Stimulated activated CD8-positive, alpha-beta memory T cell treated with anti-CD3 and anti-CD28 coated beads, Interleukin-7, amount 100 ng/mL, for 1 hour (primary cell): ENCODE data around the gene DDB1.

Experiments
- DNase-seq, 2 donors: peaks; one replicate each; pipeline ENCODE4 v3.0.0-alpha.2; 2020; ENCODE audit warnings: low read depth in 2 of 2

The DDB1 gene

DNA sequence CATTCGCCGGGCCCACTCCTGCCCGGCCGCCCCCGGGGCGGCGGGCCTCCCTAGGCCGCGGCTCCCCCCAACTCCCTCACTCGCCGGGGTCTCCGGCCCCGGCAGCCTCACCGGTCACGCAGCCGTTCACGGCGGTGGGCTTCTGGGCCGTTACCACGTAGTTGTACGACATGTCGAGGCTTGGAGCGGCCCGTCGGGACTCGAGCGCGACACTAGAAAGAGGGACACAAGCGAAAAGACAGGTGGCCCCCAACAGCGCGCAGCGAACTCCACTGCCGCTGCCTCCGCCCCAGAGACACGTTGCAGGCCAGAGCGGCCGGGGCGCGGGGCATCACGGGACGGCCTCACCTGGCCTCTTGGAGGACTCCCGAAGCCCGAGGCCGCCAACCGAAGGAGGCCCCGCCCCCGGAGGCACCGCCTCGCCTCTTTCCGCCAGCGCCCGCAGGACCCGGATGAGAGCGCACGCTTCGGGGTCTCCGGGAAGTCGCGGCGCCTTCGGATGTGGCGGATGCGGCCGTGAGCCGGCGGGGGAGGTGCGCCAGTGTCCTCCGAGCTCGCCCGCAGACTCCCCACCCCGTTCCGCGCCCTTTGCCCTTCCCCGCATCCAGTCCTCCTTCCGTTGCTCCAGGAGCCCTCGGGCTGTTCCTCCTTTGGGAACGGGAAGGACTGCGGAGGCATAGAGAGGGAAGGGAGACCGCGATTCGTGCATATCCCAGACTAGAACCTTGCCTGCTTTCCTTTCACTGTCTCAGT, at the start of gene DDB1, which contains the start of gene TKFC:
DDB1 (minus strand) TSS at position 309 of the 753 bp plus-strand sequence; CDS start at position 172, 137 bp downstream.
TKFC (plus strand) TSS at position 432 of the 753 bp plus-strand sequence. CDS start 1,501 bp downstream, outside the sequence.
- peak; percentile 93 to 95 for DNase-seq

GRCh38 chr11:61380884-61381283, 48.0 kb upstream of the DDB1 start:
- no peak for DNase-seq

GRCh38 chr11:61378713-61379313, 45.9 kb upstream of the DDB1 start:
- no peak for DNase-seq

- DNase-seq = no peak
Measured at GRCh38 chr11:61377461-61378160, 44.7 kb upstream of the DDB1 start.

DNA sequence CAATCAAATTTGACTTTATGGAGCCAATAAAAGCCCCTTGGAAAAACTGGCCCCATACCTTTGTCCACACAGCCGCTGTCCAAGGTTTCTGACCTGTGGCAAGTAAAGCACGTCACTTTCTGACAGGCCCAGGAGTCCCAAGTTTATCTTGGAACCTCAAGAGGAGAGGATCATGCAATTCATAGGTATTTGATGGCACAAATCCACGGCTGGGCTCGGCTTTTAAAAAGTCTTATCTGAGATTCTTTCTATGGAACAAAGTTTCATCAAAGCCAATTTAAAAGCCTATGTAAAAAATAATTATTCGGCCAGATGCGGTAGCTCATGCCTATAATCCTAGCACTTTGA, 42.8 kb upstream of the DDB1 start:
- no peak for DNase-seq

DNA sequence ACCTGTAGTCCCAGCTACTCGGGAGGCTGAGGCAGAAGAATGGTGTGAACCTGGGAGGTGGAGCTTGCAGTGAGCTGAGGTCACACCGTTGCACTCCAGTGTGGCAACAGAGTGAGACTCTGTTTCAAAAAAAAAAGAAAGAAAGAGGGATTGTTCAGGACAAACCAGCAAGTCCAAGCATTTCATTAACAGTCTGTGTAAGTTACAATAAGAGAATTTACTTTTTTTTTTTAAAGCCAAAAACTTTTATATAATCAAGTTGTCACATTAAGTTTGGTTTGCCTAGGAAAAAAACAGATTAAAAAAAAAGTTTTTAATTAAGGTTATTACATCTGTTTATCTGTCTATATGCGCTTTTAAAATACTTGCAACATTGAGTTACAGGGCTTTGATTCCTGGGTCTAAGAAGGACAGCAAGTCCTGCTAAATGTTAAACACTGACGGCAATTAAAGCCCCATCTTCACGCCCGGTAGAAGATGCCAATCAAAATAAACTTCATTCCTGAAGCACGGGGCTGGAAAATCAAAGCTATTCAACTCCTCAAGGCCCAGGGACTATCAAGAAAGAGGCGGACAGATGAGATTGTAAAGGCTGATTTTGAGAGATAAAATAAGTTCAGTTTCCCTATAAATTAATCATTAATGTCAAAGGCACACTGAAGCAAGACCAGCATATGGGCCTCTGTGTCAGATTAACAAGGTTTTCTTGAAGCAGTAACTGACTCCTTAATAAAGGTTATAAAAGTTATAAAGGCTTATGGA, 39.9 kb upstream of the DDB1 start:
- DNase-seq = no peak

GRCh38 chr11:61370349-61371005, 37.6 kb upstream of the DDB1 start:
- DNase-seq = no peak

- DNase-seq = no peak
Measured at GRCh38 chr11:61369372-61370348, 36.8 kb upstream of the DDB1 start.

DNA sequence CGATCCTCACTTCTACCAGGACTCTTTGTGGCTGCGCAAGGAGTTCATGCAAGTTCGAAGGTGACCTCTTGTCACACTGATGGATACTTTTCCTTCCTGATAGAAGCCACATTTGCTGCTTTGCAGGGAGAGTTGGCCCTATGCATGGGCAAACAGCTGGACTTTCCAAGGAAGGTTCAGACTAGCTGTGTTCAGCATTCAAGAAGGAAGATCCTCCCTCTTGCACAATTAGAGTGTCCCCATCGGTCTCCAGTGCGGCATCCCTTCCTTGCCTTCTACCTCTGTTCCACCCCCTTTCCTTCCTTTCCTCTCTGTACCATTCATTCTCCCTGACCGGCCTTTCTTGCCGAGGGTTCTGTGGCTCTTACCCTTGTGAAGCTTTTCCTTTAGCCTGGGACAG, 35.7 kb upstream of the DDB1 start:
- DNase-seq = no peak

GRCh38 chr11:61367406-61367805, 34.5 kb upstream of the DDB1 start:
- DNase-seq = no peak

DNA sequence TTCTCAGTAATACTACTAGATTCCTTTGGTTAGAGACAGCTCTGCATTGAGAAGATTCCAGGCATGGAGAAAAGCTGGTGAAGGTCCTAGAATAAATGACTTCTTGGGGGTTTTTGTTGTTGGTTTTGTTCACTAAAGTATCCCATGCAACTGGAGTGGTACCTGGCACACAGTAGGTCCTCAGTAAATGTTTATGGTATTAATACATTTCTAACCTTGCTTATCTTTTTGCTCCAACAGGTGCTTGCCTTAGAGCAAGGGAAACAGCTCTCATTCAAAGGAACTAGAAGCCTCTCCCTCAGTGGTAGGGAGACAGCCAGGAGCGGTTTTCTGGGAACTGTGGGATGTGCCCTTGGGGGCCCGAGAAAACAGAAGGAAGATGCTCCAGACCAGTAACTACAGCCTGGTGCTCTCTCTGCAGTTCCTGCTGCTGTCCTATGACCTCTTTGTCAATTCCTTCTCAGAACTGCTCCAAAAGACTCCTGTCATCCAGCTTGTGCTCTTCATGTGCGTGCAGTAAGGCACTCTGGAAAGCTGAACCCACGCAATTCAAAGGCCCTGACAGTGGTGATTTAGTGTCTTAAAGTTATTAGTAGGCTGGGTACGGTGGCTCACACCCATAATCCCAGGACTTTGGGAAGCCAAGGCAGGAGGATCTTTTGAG, 31.2 kb upstream of the DDB1 start:
- no peak for DNase-seq

DNA sequence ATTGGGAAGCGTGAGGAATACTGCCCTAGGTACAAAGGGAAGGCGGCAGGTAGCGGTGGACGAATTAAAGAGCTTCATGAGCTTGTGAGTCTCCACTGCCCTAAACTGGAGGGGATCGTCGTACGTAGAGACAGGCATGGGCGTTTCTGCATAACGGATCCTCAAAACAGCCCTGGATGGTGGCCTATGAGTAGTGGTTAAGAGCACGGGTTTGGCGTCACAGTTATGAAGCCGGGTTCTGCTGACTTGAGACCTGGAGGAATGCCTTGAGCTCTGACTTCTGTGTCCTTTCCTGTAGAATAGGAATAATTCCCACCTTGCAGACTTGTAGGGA, 29.6 kb upstream of the DDB1 start:
- DNase-seq = no peak

- DNase-seq = peak; percentile 69 to 72
Measured at GRCh38 chr11:61361741-61362541, 29.0 kb upstream of the DDB1 start, which contains the start of the genes CYB561A3 and TMEM138. Gene CYB561A3 (minus strand): TSS chr11:61361882. CDS start chr11:61356713, 5,169 bp downstream. Gene TMEM138 (plus strand): TSS chr11:61362374. CDS start chr11:61364391, 2,017 bp downstream.

- DNase-seq = no peak
Measured at GRCh38 chr11:61361237-61361740, 28.4 kb upstream of the DDB1 start.

DNA sequence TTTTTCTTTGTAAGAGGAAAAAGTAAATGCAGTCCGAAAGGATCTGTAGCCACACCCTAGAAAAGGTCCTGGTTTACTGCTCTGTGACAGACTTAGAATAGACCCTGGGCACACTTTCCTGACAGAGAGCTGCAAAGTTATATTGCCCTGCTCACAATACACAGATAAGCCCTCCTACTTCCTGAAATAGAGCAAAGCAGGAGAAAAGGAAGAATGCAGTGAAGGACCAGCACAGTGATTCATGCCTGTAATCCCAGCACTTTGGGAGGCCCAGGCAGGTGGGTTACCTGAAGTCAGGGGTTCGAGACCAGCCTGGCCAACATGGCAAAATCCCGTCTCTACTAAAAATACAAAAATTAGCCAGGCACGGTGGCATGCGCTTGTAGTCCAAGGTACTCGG, 26.6 kb upstream of the DDB1 start:
- no peak for DNase-seq

GRCh38 chr11:61358566-61358965, 25.7 kb upstream of the DDB1 start:
- no peak for DNase-seq

- DNase-seq = no peak
Measured at GRCh38 chr11:61357894-61358239, 25.0 kb upstream of the DDB1 start.

GRCh38 chr11:61357233-61357893, 24.5 kb upstream of the DDB1 start:
- no peak for DNase-seq
